ENCODE measurements around the gene NUCB1.

Gene NUCB1

GRCh38 chr19:48938256-48938655 lies 38.1 kb downstream of the NUCB1 start:
- DNase-seq: no peak

GRCh38 chr19:48940902-48941301 lies 40.8 kb downstream of the NUCB1 start:
- DNase-seq: no peak

GRCh38 chr19:48943081-48943480 lies 43.0 kb downstream of the NUCB1 start:
- no peak for DNase-seq

DNA sequence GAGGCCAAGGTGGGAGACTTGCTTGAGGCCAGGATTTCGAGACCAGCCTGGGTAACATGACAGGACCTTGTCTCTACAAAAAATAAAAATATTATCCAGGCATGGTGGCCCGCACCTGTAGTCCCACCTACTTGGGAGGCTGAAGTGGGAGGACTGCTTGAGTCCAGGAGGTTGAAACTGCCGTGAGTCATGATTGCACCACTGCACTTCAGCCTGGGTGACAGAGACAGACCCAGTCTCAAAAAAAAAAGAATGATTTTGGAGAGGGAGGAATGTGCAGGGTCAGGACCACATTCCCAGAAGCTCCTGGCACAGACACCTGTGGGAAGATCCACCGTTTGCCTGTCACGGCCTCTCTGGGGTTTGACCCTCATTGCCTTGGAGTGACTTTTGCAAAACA lies 45.3 kb downstream of the NUCB1 start:
- DNase-seq: no peak

DNA sequence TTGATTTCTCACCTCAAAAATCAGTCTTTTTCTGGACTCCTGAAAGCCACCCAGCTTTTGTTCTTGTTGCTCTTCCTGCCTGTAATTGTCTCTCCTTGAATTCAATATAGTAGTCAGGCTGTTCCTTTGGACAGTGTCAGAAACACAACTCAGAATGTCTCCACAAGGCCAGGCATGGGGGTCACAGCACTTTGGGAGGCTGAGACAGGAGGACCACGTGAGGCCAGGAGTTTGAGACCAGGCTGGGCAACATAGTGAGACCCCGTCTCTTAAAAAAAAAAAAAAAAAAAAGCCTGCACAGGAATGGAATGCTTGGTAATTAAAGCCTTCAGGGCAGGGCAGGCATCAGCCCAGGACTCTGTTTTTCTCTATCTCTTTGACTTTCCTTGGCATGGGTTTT lies 45.7 kb downstream of the NUCB1 start:
- no peak for DNase-seq

DNA sequence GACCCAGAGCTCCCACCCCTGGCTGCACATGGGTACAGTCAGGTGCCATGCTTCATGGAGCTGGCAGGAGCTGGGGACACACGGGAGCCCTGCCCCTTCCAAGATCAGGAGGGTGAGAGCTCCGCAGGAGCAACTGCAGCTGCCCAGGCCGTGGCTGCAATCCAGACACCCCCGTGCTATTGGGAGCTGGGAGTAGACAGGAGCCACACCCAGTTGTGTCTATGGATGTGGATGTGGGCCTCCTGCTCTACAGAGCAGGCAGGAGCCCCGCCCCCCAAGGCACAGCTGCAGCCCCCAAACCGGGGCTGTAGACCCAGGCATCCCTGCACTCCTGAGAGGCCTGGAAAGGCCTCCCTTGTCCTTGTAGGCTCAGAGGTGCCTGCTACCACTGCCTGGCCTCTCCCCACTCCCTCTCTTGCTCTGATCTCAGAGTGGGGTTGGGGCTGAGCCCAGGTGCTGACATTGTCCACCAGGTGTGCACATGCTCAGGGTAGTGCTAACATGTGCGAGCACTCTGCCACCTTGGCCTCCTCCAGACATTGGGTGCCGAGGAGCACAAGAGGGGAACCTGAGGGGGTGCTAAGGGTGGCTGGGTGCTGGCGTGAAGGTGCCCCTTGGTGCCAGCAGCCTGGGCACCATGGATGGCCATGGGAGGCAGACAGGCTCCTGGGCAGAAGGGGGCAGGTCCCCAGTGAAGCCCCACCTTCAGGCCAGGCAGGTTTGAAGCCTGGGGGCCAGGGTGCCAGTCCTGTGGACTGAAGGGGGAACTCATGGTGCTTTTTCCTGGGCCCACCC lies 46.5 kb downstream of the NUCB1 start:
- no peak for DNase-seq

DNA sequence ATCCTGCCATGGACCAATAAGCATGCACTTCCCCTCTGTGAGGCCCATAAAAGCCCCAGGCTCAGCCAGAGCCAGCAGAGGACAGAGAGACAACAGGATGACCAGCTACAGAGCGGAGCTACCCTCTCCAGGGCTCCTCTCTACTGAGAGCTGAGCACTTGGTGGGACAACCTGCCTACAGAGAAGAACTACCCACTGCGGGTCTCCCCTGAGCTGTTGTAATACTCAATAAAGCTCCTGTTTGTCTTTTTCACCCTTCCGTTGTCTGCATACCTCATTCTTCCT lies 47.1 kb downstream of the NUCB1 start:
- no peak for DNase-seq

DNA sequence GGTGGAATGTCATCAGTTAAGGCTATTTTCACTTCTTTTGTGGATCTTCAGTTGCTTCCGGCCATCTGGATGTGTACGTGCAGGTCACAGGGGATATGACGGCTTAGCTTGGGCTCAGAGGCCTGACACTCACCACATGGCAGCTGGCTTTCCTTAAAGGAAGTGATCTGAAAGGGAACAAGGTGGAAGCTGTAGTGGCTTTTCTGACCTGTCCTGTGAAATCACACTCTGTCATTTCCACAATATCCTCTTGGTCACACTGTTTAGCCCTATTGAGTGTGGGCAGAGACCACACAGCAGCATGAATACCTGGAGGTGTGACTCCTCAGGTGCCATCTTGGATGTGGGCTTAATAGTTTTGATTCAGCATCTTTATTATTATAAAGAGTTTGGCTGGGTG lies 50.0 kb downstream of the NUCB1 start:
- DNase-seq: no peak

DNA sequence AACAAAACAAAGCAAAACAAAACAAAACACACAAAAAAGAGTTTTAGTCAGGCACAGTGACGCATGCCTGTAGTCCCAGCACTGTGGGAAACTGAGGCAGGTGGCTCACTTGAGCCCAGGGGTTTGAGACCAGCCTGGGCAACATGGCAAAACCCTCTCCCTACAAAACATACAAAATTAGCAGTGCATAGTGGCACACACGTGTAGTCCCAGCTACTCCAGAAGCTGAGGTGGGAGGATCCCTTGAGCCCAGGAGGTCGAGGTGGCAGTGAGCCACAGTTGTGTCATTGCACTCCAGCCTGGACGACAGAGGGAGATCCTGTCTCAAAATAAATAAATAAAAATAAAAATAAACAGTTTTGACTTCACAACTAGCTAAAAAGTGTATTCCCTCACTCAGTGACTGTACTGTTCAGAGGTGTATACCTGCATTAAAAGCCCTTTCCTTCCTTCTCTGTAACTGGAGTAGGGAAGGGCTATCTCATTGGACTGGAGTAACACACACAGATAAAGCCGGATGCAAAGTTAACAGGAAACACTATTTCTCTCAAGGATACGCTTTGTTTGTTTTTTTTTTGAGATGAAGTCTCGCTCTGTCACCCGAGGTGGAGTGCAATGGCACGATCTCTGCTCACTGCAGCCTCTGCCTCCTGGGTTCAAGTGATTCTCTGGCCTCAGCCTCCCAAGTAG lies 50.9 kb downstream of the NUCB1 start:
- no peak for DNase-seq

DNA sequence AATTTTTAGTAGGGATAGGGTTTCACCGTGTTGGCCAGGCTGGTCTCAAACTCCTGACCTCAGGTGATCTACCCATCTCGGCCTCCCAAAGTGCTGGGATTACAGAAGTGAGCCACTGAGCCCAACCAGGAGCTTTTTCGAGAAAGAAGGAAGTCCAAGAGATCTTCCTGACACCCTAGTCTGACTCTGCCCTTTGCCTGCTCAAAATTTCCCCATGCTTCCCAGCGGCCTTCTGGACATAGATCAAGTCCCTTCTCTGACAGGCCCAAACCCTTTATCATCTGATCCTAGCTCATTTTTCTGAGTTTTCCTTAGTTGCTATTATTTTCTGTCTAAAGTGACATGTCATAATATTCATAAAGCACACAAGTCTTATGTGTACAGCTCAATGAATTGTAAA lies 53.0 kb downstream of the NUCB1 start:
- DNase-seq: no peak

DNA sequence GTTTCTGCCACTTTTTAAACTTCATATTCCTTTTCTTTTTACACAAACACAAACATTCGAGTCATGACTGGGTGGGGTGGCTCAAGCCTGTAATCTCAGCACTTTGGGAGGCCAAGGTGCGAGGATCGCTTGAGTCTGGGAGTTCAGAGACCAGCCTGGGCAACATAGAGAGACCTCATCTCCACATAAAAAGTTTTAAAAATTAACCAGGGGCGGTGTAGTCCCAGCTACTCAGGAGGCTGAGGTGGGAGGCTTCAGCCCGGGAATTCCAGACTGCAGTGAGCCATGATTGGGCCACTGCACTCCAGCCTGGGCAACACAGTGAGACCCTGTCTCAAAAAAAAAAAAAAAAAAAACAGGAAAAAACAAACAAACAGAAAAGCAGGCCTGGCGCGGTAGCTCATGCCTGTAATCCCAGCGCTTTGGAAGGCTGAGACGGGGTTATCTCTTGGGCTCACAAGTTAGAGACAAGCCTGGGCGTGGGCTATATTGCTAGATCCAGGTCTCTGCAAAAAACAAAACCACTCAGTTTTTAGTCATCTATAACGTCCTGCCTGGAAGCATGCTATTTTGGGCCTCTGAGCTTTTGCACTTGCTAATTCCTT lies 54.0 kb downstream of the NUCB1 start:
- no peak for DNase-seq

DNA sequence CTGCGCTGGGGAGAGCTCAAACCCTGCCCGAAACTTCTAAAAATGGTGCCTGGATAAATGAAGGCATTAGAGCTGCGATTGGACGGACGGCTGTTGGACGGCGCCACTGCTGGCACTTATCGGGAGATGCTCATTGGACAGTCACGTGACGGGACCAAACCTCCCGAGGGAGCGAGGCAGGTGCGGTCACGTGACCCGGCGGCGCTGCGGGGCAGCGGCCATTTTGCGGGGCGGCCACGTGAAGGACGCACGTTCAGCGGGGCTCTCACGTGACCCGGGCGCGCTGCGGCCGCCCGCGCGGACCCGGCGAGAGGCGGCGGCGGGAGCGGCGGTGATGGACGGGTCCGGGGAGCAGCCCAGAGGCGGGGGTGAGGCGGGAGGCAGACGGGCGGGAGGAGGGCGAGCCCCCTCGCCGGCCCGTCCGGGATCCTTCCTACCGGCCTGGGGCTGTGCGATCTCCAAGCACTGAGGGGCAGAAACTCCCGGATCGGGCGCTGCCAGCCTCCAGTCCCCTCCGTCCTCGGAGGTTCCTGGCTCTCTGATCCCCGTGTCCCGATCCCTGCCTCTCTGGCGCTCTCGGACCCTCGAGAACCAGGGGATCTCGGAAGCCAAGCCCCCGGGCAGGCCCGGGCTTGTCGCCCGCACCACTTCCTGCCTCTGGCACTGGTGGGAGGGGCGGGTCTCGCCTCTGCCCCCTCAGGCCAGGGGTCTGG lies 54.6 kb downstream of the NUCB1 start, which contains the start of gene BAX:
Gene BAX, plus strand, starts transcription at position 281 of the 713 bp plus-strand sequence. Its CDS starts 54 bp downstream, at position 335.
- peak; percentile 74 to 89 for DNase-seq

GRCh38 chr19:48955308-48955958 lies 55.3 kb downstream of the NUCB1 start:
- DNase-seq: no peak

- no peak for DNase-seq
Measured at GRCh38 chr19:48958006-48958405, 57.9 kb downstream of the NUCB1 start.

- DNase-seq: no peak
Measured at GRCh38 chr19:48959341-48960239, 59.5 kb downstream of the NUCB1 start.

GRCh38 chr19:48961051-48961649 lies 61.0 kb downstream of the NUCB1 start:
- DNase-seq: no peak

DNA sequence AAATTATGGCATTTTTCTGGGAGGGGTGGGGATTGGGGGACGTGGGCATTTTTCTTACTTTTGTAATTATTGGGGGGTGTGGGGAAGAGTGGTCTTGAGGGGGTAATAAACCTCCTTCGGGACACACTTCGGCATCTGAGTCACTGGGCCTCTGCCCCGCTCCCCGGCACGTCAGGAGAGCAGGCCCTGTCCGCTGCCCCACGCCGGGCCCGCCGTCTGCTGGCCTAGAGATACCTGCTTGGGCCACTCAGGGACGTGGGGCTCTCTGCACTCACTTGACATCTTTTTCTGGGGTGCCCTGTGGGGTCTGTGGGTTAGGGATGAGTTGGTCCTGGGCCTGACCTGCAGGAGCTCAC lies 61.5 kb downstream of the NUCB1 start:
- DNase-seq: no peak

DNA sequence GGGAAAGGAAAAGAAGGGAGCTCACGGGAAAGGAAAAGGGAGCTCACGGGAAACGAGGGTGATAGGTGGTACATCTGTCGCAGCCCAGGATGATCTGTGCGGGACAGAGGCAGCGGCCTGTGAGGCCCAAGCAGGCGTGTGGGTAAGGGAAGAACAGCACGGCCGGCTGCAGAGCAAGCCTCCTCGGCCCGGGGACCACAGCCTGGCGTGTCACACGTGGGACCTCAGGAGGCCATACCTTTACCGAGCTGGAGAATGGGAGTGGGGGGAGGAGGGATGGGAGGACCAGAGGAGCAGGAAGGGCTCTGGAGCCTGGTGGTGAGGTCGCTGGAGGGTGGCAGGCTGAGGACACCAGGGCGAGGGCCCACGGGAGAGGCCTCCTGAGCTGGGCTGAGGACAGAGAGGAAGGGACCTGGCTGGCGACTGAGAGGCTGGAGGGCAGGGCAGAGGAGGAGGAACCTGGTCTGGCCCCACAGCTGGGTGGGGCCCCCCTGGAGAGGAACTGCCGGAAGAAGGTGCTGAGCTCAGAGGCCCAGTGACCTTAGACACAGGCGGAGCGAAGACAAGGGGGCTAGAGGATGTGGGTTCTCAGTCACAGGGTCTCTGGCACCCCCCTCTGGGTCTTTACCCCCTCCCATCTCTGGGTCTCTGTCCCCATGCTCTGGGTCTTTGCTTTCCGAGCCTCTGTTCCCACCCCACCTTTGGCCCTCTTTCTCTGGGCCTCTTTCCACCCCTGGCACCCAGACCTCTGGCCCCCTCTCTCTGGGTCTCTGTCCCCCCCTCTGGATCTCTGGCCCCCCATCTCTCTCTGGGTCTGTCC lies 62.1 kb downstream of the NUCB1 start:
- peak in 1 of 2 experiments; percentile 48 for DNase-seq

DNA sequence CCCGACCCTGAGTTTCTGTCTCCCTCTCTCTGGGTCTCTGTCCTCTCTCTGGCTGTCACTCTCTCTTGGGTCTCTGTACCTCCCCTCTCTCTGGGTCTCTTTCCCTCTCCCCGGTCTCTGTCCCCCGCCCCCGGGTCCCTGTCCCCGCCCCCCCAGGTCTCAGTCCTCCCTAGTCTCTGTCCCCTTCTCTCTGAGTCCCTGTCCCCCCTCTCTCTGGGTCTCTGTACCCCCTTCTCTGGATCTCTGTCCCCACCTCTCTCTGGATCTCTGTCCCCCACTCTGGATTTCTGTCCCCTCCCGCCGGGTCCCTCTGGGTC lies 62.7 kb downstream of the NUCB1 start:
- DNase-seq: no peak

- DNase-seq: peak in 1 of 2 experiments; percentile 24
Measured at GRCh38 chr19:48963371-48964204, 63.5 kb downstream of the NUCB1 start.

Measured in SW 1271 (cell line).